Left kidney (tissue), 2 donors: ENCODE measurements around the gene DNAJA2. TPM values are rescaled to one million over a fixed set of nuclear protein-coding genes. Genes with fewer than 3 reads are reported as not detected.

Experiments used
- DNase-seq: peaks from one replicate; pipeline ENCODE4 v3.0.0-alpha.2; 2013
- polyA plus RNA-seq: library from polyadenylated mRNA; unstranded; fragments of 120-200 nt; gene quantifications from one replicate; pipeline ENCODE4 v1.2.1, GENCODE V29; 2013; ENCODE audit not compliant: insufficient read length

DNAJA2 gene
- polyA plus RNA-seq, 1 donor, result 88.2 TPM

- DNase-seq, result peak; percentile 38
Observed at GRCh38 chr16:46929378-46930332, 43.8 kb downstream of the DNAJA2 start.

GRCh38 chr16:46928811-46929210, 44.7 kb downstream of the DNAJA2 start:
- no peak for DNase-seq

- DNase-seq, result no peak
Observed at GRCh38 chr16:46927273-46927672, 46.2 kb downstream of the DNAJA2 start.

DNA sequence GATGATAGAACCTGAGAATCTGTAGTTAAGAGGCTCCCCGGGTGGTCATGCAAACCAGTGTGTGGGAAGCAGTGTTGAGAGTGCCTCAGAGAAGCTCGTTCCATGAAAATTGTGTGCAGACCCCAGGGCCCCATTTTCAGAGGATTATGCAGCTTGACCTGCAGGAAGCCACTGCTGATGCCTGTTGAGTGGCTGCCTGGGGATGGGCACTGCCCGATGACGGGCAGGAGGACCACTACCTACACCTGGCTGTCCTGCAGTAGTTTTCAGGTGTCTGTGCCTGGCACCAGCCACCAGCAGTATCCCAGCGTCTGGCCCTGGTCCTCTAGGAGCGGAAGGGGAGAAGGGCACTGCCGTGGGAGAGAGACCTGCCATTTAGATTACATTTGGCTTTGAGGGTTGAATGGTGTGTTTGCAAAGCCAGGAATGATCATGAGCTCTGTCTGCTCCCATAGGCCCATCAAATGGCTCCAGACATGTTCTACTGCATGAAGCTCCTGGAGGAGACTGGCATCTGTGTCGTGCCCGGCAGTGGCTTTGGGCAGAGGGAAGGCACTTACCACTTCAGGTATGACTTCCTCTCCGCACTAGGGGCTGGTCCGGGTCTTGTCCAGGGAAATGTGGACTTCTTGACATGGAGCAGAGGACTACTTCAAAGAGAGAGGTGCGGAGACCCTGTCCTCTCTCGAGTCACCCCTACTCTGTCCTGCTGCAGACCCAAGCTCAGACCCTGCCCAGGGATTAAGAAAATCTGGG, 46.8 kb downstream of the DNAJA2 start:
- DNase-seq, result no peak

GRCh38 chr16:46924402-46924801, 49.1 kb downstream of the DNAJA2 start:
- DNase-seq, result no peak

- DNase-seq, result no peak
Observed at GRCh38 chr16:46923513-46924295, 49.8 kb downstream of the DNAJA2 start.

DNA sequence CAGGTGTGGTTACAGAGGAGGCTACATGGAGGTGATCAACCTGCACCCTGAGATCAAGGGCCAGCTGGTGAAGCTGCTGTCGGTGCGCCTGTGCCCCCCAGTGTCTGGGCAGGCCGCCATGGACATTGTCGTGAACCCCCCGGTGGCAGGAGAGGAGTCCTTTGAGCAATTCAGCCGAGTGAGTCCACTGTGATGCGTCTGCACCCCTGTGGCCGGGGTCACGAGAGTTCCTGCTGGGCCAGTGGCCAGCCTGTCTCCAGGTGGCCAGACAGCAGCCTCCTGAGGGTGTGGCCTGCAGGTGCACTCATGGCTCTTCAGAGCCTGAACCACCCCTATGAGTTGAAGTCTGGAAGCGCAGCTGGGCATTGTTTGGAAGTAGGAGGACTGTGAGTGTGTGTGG, 51.2 kb downstream of the DNAJA2 start:
- DNase-seq, result no peak

- DNase-seq, result no peak
Observed at GRCh38 chr16:46920402-46921068, 52.9 kb downstream of the DNAJA2 start.

DNA sequence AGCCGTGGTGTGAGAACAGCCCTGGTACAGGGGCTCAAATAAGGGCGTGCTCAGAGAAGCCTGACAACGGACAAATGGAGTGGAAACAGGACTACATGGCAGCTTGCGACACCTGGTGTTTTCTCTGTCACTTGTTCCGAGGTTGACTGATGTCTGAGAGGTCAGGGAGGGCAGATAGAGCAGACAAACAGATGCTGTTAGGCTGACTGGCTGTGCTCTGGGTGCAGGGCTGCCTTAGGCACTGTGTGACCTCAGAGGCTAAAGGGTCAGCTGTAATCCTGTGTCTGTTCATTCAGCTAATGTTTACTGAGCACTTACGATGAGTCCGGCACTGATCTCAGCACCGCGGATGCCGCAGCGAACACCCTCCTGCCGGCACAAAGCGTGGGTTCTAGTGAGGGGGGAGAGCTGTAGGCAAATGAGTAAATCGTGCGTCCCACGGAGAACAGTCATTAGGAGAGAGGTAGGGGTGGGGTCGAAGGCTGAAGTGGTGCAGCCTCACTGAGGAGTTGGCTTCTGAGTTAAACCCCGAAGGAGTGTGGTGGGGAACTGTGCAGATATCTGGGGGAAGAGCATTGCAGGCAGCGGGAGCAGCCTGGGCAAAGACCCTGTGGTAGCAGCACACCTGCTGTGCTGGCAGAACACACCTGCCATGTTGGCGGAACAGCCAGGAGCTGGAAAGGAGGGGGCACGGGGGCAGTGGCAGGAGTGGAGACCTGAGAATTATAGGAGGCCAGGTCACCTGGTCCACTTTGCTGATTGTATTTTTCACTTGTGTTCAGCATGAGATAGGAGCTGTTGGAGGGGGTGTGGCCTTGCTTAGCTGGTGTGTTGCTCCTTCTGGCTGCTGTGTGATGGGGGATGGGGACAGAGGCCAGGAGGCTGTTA, 54.3 kb downstream of the DNAJA2 start:
- no peak for DNase-seq

GRCh38 chr16:46918400-46918799, 55.1 kb downstream of the DNAJA2 start:
- DNase-seq, result no peak

DNA sequence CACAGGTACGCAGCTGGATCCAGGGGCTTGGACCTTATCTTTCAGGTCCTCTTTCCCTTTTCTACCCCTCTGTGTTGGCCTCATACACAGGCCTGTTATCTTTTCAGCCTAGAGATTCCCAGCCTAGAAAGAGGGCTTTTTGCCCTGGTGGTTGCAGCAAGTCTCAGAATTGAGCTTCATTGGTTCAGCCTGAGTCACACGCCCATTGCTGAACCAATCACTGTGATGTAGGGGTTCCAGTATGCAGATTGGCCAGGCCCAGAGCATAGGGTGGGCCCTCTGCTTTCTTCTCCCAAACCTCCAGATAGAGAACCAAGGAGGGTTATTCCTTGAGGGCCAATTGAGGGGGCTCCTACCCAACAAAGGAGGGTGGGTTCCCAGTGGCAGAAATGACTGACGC, 56.5 kb downstream of the DNAJA2 start:
- DNase-seq, result no peak

DNA sequence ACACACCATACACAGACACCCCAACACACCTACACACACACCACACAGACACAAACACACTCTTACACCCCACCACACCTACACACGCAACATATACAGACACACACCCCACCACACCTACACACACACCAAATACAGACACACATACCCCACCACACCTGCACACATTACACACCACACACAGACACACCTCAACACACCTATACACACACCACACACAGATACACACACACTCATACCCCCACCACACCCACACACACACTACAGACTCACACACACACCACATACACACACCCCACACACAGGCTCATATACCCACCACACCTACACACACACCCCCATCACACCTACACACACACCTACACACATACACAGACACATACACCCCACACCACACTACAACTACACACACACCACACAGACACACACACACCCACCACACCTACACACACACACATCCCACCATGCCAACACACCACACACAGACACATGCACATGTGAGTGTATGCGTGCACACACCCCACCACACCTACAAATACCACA, 57.9 kb downstream of the DNAJA2 start:
- DNase-seq, result no peak

DNA sequence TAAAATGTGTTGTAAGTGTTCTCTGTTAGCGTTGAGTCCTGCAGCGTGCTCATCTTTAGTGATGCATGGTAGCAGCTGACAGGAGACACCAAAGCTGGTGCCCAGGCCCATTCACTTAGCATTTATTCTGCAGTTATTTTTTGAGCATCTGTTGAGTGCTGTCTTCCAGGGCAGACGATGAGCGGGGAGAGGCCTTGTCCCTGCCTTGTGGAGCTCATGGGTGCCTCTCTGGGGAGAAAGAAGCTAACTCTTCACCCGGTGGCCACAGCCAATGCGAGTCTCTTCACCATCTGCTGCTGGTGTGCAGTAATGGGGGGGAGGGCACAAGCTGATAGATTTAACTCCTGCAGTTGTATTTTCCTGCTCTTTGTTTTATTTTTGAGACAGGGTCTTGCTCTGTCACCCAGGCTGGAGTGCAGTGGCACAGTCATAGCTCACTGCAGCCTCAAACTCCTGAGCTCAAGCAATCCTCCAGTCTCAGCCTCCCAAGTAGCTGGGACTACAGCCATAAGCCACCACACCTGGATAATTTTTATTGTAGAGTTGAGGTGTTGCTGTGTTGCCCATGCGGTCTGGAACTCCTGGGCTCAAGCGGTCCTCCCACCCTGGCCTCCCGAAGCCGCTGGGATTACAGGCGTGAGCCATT, 58.8 kb downstream of the DNAJA2 start:
- no peak for DNase-seq

GRCh38 chr16:46911650-46912049, 61.8 kb downstream of the DNAJA2 start:
- no peak for DNase-seq

DNA sequence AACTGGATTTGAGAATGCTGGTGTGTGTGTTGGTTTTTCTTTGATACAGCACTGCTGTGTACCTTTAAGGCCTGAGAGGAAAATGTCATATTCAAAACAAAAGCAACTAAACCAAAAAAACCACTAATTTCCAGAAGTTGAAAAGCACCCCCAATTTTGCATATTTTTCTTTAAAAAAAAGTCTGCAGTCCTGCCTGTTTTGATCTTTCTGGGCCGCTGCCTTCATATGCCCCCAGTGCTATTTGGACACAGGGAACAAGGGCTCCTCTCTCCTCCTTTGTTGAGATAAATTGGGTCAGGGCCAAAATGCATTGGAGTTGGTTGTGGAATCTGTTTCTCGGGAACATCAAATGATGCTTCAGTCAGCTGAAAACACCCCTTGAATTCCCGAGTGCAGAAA, 62.4 kb downstream of the DNAJA2 start:
- DNase-seq, result no peak

DNA sequence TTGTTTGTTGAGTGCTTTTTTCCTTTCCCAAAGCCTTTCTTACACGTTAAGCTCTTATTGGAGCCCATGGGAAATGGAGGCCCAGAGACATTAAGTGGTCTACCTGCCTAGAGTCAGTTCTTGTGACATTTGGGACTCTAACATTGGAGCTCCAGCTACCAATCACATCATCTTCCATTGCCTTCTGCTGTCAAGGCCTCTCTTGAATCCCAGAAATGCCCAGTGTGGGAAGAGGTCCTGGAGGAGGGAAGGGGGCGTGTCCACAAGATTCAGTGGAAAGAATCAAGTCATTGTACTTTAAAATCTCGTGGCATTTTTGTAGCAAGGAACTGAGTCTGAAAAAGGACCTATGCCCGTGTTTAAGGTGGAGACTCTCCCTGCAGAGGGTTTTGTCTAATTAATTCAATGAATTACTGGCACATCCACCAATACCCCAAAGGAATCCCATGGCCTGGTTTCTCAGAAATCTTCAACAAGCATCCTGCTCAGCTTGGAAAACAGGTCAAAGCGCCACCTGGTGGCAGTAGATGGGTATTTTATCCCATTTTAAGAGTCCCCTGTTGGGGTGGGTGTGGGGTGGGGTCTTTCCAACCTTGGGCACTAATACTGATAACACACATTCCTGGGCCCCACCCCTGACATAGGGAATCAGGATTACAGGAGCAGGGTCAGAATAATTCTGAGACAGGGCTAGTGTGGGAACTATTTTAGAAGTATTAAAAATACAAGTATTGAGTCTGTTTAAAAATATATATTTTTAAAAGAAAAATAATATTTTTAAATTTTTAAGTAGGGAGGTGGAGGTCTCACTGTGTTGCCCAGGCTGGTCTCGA, 64.7 kb downstream of the DNAJA2 start:
- DNase-seq, result no peak

DNA sequence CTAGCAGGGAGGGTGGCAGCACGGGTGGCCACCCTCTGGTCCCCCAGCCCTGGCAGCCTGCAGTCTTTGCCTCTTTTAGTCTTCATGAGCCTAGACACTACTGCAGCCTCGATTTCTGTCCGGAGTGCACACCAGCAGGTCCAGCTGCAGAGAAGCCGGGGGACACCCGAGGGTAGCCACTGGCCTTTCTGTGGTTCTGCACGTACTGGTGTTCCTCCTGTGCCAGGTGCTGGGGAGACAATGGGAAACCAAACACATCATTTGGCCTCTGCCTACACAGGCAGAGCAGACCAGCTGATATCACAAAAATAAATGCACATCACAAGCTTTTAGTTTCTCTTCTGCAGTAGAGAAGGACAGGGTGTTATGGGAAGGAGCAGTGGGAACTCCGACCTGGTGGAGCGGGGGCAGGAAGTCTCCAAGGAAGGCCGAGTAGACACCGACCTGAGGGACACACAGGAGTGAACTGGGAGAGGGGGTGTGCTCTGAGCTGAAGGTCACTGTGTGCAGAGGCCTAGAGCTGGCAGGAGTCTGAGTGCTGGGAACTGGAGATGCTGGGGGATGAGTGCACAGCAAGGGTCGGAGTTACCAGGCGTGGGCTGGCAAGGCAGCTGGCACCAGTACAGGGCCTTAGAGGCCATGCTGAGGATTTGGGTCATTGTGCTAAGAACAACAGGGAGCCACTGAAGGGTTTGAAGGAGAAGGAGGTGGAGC, 66.3 kb downstream of the DNAJA2 start:
- no peak for DNase-seq

DNA sequence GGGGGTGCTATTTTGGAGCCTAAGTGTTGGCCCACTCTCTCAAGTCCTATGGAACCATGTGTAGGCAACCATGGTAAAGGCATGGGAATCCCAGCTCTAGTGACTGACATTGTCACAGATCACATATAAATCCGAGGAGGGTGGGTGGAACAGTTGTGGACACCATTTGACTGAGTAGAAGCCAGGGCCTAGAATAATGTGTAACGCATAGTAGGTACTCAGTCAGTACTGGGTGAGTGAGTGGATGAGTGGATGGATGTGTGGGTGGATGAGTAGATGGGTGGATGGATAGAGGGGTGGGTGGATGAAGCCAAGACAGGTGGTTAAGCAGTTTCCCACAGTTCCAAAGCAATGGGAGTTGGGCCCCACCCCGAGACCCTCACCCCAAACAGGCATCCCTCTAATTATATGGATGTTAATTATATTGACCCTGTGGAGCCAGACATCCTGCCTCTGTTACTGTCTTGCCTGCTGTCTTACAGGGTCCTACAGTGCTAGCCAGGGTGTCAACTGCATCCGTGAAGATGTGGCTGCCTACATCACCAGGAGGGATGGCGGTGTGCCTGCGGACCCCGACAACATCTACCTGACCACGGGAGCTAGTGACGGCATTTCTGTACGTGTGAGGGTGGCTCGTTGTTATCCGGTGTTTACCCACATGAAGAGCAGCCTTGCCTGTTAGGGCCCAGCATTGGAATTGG, 67.0 kb downstream of the DNAJA2 start:
- DNase-seq, result no peak
